Mesenchymal stem cell (in vitro differentiated cells and primary cell): ENCODE measurements around the gene RTL1.

Experiments
- DNase-seq: peaks from one replicate; pipeline ENCODE4 v3.0.0-alpha.2; 2013
- H2AFZ ChIP-seq: one replicate; pipeline ENCODE4 v1.6.1; 2013; ENCODE audit warnings: low read depth, mild to moderate bottlenecking, control low read depth, inconsistent platforms, low read length, moderate library complexity
- H2AK5ac ChIP-seq: 2 replicates; pipeline ENCODE4 v1.6.1; 2013; ENCODE audit warnings: low read length, moderate library complexity, mild to moderate bottlenecking, inconsistent platforms; ENCODE audit not compliant: severe bottlenecking
- H2BK120ac ChIP-seq: one replicate; pipeline ENCODE4 v1.6.1; 2013; ENCODE audit warnings: low read depth, mild to moderate bottlenecking, inconsistent platforms, low read length, moderate library complexity
- H2BK12ac ChIP-seq, 2 experiments: one replicate each; pipeline ENCODE4 v1.6.1; 2013; ENCODE audit warnings: inconsistent platforms in 2 of 2, low read length in 2 of 2, mild to moderate bottlenecking in 2 of 2, moderate library complexity in 2 of 2, control low read depth in 1 of 2
- H2BK15ac ChIP-seq: one replicate; pipeline ENCODE4 v1.6.1; 2013; ENCODE audit warnings: mild to moderate bottlenecking, low read depth, inconsistent platforms; ENCODE audit not compliant: poor library complexity, severe bottlenecking
- H2BK5ac ChIP-seq: 2 replicates; pipeline ENCODE4 v1.6.1; 2013; ENCODE audit warnings: low read depth, mild to moderate bottlenecking, low read length, control low read depth, inconsistent platforms; ENCODE audit not compliant: poor library complexity, severe bottlenecking
- H3K14ac ChIP-seq, 2 experiments: one replicate each; pipeline ENCODE4 v1.6.1; 2013; ENCODE audit warnings: inconsistent platforms in 2 of 2, low read length in 2 of 2, control low read depth in 1 of 2, mild to moderate bottlenecking in 1 of 2, moderate library complexity in 1 of 2
- H3K18ac ChIP-seq, 2 experiments: one replicate each; pipeline ENCODE4 v1.6.1; 2013; ENCODE audit warnings: inconsistent platforms in 2 of 2, low read length in 2 of 2, control low read depth in 1 of 2, low read depth in 1 of 2, mild to moderate bottlenecking in 1 of 2
- H3K23ac ChIP-seq, 2 experiments: one replicate each; pipeline ENCODE4 v1.6.1; 2013; ENCODE audit warnings: inconsistent platforms in 2 of 2, low read length in 2 of 2, mild to moderate bottlenecking in 2 of 2, moderate library complexity in 2 of 2, control low read depth in 1 of 2
- H3K27ac ChIP-seq: 2 replicates; pipeline ENCODE4 v1.5.1; 2013; ENCODE audit warnings: mild to moderate bottlenecking, moderate library complexity, low read length, control low read depth, inconsistent platforms; ENCODE audit not compliant: poor library complexity, severe bottlenecking
- H3K27me3 ChIP-seq, 2 experiments: 2 replicates each; pipeline versions ENCODE4 v1.6.1 to v1.7.0; 2013; ENCODE audit warnings: low read length in 2 of 2, mild to moderate bottlenecking in 2 of 2, moderate library complexity in 2 of 2, control low read depth in 1 of 2, inconsistent platforms in 1 of 2; ENCODE audit not compliant: control insufficient read depth in 1 of 2, insufficient read depth in 1 of 2
- H3K36me3 ChIP-seq, 2 experiments: 2 replicates each; pipeline versions ENCODE4 v1.6.1 to v1.7.0; 2013; ENCODE audit warnings: low read length in 2 of 2, control low read depth in 1 of 2, inconsistent platforms in 1 of 2, low read depth in 1 of 2, mild to moderate bottlenecking in 1 of 2; ENCODE audit not compliant: insufficient read depth in 2 of 2, control insufficient read depth in 1 of 2
- H3K4ac ChIP-seq, 2 experiments: one replicate each; pipeline ENCODE4 v1.6.1; 2013; ENCODE audit warnings: inconsistent platforms in 2 of 2, low read length in 2 of 2, mild to moderate bottlenecking in 2 of 2, moderate library complexity in 2 of 2, control low read depth in 1 of 2, low read depth in 1 of 2
- H3K4me1 ChIP-seq: 2 replicates; pipeline ENCODE4 v1.6.1; 2013; ENCODE audit warnings: low read depth, low read length, control low read depth; ENCODE audit not compliant: control insufficient read depth, insufficient read depth
- H3K4me2 ChIP-seq: 2 replicates; pipeline ENCODE4 v1.6.1; 2013; ENCODE audit warnings: low read length, mild to moderate bottlenecking, inconsistent platforms; ENCODE audit not compliant: poor library complexity, severe bottlenecking
- H3K4me3 ChIP-seq, 2 experiments: 2 replicates each; pipeline versions ENCODE4 v1.5.1 to v1.7.0; 2013; ENCODE audit warnings: low read length in 2 of 2, mild to moderate bottlenecking in 2 of 2, control low read depth in 1 of 2, low read depth in 1 of 2; ENCODE audit not compliant: insufficient read depth in 1 of 2
- H3K79me1 ChIP-seq: replicated peaks from 2 replicates; pipeline ENCODE4 v1.6.1; 2013; ENCODE audit warnings: mild to moderate bottlenecking, control low read depth, low read length, inconsistent platforms; ENCODE audit not compliant: poor library complexity, severe bottlenecking
- H3K9ac ChIP-seq: 2 replicates; pipeline ENCODE4 v1.7.0; 2013; ENCODE audit warnings: mild to moderate bottlenecking, low read length, moderate library complexity
- H3K9me3 ChIP-seq: 2 replicates; pipeline ENCODE4 v1.7.0; 2013; ENCODE audit warnings: mild to moderate bottlenecking, low read length; ENCODE audit not compliant: control insufficient read depth
- H4K8ac ChIP-seq: one replicate; pipeline ENCODE4 v1.6.1; 2013; ENCODE audit warnings: inconsistent platforms, mild to moderate bottlenecking, low read length, moderate library complexity
- H4K91ac ChIP-seq: one replicate; pipeline ENCODE4 v1.6.1; 2013; ENCODE audit warnings: mild to moderate bottlenecking, low read length, inconsistent platforms
- WGBS: methylation state at CpG from one replicate; pipeline ENCODE4 v1.1.7; 2013; ENCODE audit warnings: mixed read lengths; 5-methylcytosine and 5-hydroxymethylcytosine counted together

The RTL1 gene

DNA sequence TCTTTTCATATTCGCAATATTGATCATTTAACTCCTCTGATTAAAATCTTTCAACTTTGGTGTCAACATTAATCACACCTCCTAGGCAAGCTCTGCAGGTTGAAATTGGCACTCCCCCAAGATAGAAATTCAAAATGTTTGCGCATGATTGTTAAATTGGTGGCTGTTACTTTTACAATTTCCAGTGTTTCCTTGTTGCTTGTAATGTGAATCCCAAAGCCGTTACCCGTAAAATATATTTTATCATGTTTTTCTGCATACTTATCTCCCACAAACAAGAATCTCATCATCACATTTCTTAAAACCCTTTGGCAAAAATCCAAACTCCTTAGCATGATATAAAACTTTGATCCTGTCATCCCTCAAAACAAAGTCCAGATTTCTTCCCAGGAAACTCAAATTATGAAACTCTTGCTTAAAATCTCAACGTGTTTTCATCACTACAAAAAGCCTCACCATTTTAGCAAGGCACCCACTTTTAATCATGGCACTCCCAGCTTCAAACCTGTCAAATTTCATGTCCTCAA is 14.7 kb downstream of the RTL1 start:
- H3K79me1 ChIP-seq: no peaks in the 10 kb centered on the region
- H3K27ac ChIP-seq: no peak overlapping the region
- H2AK5ac ChIP-seq: no peak overlapping the region
- H3K9me3 ChIP-seq: no peaks in the 10 kb centered on the region
- H2BK5ac ChIP-seq: no peak overlapping the region
- peaks cover 4 to 5% of the 10 kb centered on the region in 2 experiments for H3K27me3 ChIP-seq
- H3K4me1 ChIP-seq: no peaks in the 10 kb centered on the region
- H3K4ac ChIP-seq: no peak overlapping the region
- H3K18ac ChIP-seq: no peak overlapping the region
- H3K36me3 ChIP-seq: peaks cover 0 to 81% of the 10 kb centered on the region in 2 experiments
- H3K14ac ChIP-seq: no peak overlapping the region
- peak; percentile 15 for DNase-seq
- no peak overlapping the region for H2BK120ac ChIP-seq
- H4K8ac ChIP-seq: no peak overlapping the region
- no peak overlapping the region for H2BK15ac ChIP-seq
- no peak overlapping the region for H2AFZ ChIP-seq
- H3K4me3 ChIP-seq: no peak overlapping the region
- H3K23ac ChIP-seq: no peak overlapping the region
- H3K9ac ChIP-seq: no peak overlapping the region
- H3K4me2 ChIP-seq: no peak overlapping the region
- H4K91ac ChIP-seq: no peak overlapping the region
- WGBS: 88% methylated on average over 5 of the region's 5 CpGs
- H2BK12ac ChIP-seq: no peak overlapping the region

DNA sequence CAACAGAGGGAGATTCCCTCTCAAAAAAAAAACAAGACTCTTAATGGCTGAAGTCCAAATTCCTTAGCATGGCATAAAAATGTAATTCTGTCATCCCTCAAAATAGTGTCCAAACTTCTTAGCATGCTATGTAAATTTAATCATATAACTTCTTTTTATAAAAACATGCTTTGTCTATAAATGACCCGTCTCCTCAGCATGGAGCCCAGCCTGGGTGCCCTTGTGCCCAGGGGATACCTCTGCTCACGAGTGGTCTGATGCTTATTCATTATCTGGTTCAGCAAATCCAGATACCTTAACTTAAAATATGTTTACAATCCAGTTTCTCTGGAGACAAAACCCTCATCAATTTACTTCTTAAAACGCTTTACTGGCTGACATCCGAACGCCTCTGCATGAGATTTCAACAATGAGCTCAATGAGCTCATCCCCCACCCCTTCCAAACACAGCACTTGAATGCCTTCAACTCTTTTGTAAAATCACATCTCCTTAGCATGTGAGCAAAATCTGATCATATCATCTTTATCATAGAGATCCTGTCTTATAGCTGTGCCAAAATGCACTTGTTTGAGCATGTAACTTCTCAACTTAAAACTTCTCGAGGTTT is 15.7 kb downstream of the RTL1 start:
- Histone ChIP-seq H3K14ac (no peak overlapping the region), H3K9ac (no peak overlapping the region), H3K18ac (no peak overlapping the region), H3K79me1 (no peaks in the 10 kb centered on the region), H2AFZ (no peak overlapping the region), H3K23ac (no peak overlapping the region), H3K27me3 (peaks cover 4 to 5% of the 10 kb centered on the region in 2 experiments), H2BK12ac (no peak overlapping the region), H3K4me2 (no peak overlapping the region), H2AK5ac (no peak overlapping the region), H3K27ac (no peak overlapping the region), H3K36me3 (peaks cover 0 to 81% of the 10 kb centered on the region in 2 experiments), H2BK120ac (no peak overlapping the region), H3K4ac (no peak overlapping the region), H3K4me3 (no peak overlapping the region), H3K9me3 (no peaks in the 10 kb centered on the region), H4K91ac (no peak overlapping the region), H2BK5ac (no peak overlapping the region), H4K8ac (no peak overlapping the region), H2BK15ac (no peak overlapping the region), H3K4me1 (no peaks in the 10 kb centered on the region)
- DNase-seq: no peak
- WGBS: 60% methylated on average over 6 of the region's 6 CpGs

DNA sequence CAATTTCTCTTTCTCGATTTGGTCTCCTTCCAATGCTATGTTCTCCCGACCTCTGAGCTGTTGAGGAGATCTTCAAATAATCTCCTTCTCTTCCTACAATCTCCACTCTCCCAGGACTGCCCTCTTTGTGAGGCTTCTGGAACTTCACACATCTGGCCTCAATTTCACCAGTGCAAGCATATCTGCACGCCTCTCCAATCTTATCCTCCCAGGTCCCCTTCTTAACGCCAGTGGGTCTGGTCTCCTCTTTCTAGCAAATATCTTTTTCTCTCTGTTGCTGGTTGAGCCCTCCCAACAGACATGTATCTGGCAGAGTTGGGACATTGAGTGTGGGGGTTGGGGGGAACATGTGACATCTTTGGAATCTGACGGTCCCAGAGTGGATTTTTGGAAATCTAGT is 17.9 kb downstream of the RTL1 start:
- no peak overlapping the region for H2BK5ac ChIP-seq
- H4K8ac ChIP-seq: no peak overlapping the region
- no peak overlapping the region for H3K9ac ChIP-seq
- no peak overlapping the region for H4K91ac ChIP-seq
- H3K36me3 ChIP-seq: peaks cover 0 to 81% of the 10 kb centered on the region in 2 experiments
- H2BK120ac ChIP-seq: no peak overlapping the region
- no peaks in the 10 kb centered on the region for H3K79me1 ChIP-seq
- WGBS: 75% methylated on average over 4 of the region's 5 CpGs
- H3K27ac ChIP-seq: no peak overlapping the region
- no peak overlapping the region for H3K4me2 ChIP-seq
- H2AFZ ChIP-seq: no peak overlapping the region
- H3K18ac ChIP-seq: no peak overlapping the region
- H3K4me1 ChIP-seq: no peaks in the 10 kb centered on the region
- H3K14ac ChIP-seq: no peak overlapping the region
- H2BK12ac ChIP-seq: peak overlapping the region in 1 of 2 experiments; percentile 4
- no peak overlapping the region for H3K4me3 ChIP-seq
- H2AK5ac ChIP-seq: no peak overlapping the region
- no peak overlapping the region for H2BK15ac ChIP-seq
- peaks cover 4 to 5% of the 10 kb centered on the region in 2 experiments for H3K27me3 ChIP-seq
- DNase-seq: peak; percentile 16
- no peaks in the 10 kb centered on the region for H3K9me3 ChIP-seq
- no peak overlapping the region for H3K4ac ChIP-seq
- H3K23ac ChIP-seq: no peak overlapping the region

- peaks cover 4 to 5% of the 10 kb centered on the region in 2 experiments for H3K27me3 ChIP-seq
- no peak overlapping the region for H3K14ac ChIP-seq
- no peak overlapping the region for H4K8ac ChIP-seq
- no peaks in the 10 kb centered on the region for H3K79me1 ChIP-seq
- no peak overlapping the region for H2BK12ac ChIP-seq
- H3K4me2 ChIP-seq: no peak overlapping the region
- no peak overlapping the region for H2AFZ ChIP-seq
- no peak overlapping the region for H2AK5ac ChIP-seq
- H2BK5ac ChIP-seq: no peak overlapping the region
- H3K4me1 ChIP-seq: no peaks in the 10 kb centered on the region
- no peak overlapping the region for H3K27ac ChIP-seq
- H2BK120ac ChIP-seq: no peak overlapping the region
- no peak overlapping the region for H3K23ac ChIP-seq
- no peak overlapping the region for H3K4me3 ChIP-seq
- no peaks in the 10 kb centered on the region for H3K9me3 ChIP-seq
- no peak for DNase-seq
- no peak overlapping the region for H2BK15ac ChIP-seq
- H3K36me3 ChIP-seq: peaks cover 0 to 81% of the 10 kb centered on the region in 2 experiments
- WGBS: 100% methylated on average over 1 of the region's 2 CpGs
- H3K9ac ChIP-seq: no peak overlapping the region
- H3K4ac ChIP-seq: no peak overlapping the region
- no peak overlapping the region for H3K18ac ChIP-seq
- H4K91ac ChIP-seq: no peak overlapping the region
These were observed 18.3 kb downstream of the RTL1 start for GRCh38 chr14:100885196-100885595.
